H1 (cell line): Measurements from ENCODE around the gene AMPH. TPM values are rescaled to one million over a fixed set of nuclear protein-coding genes. Genes with fewer than 3 reads are reported as not detected.

Experiments
- CTCF ChIA-PET: fragments of 300-600 bp; sonication (Branson Sonifier 250); formaldehyde crosslinking; loops from one replicate; lab custom pipeline; 2021; ENCODE audit not compliant: partially characterized antibody; lab: Charles Lee
- POLR2A ChIA-PET: fragments of 300-600 bp; sonication (Branson Sonifier 250); formaldehyde crosslinking; loops from one replicate; lab custom pipeline; 2021; ENCODE audit warnings: inconsistent platforms; ENCODE audit not compliant: partially characterized antibody; lab: Charles Lee
- DNase-seq, 2 experiments: peaks; one replicate each; pipeline versions ENCODE4 v3.0.0 to v3.0.0-alpha.2; 2010 to 2022; ENCODE audit warnings: low spot score in 2 of 2, low read depth in 1 of 2, mixed read lengths in 1 of 2
- FAIRE-seq: peaks from 2 replicates; lab custom pipeline; 2011; peaks lifted over from hg19 to GRCh38; lab: Jason Lieb, UNC
- H2AFZ ChIP-seq: 2 replicates; pipeline ENCODE4 v1.8.1; 2012; ENCODE audit warnings: low read length, inconsistent platforms
- H2AK5ac ChIP-seq: 2 replicates; pipeline ENCODE4 v1.6.1; 2013; ENCODE audit warnings: low read depth, low read length
- H2BK120ac ChIP-seq: replicated peaks from 2 replicates; pipeline ENCODE3; 2013; ENCODE audit warnings: low read depth, low read length, inconsistent platforms
- H2BK12ac ChIP-seq: 2 replicates; pipeline ENCODE4 v1.6.1; 2013; ENCODE audit warnings: low read depth, low read length
- H2BK15ac ChIP-seq: 2 replicates; pipeline ENCODE4 v1.6.1; 2013; ENCODE audit warnings: low read length
- H2BK20ac ChIP-seq: 2 replicates; pipeline ENCODE4 v1.6.1; 2013; ENCODE audit warnings: low read length
- H2BK5ac ChIP-seq: 2 replicates; pipeline ENCODE4 v1.6.1; 2013; ENCODE audit warnings: low read depth, low read length
- H3K14ac ChIP-seq: 2 replicates; pipeline ENCODE4 v1.6.1; 2013; ENCODE audit warnings: inconsistent platforms; ENCODE audit not compliant: insufficient read length
- H3K18ac ChIP-seq: 2 replicates; pipeline ENCODE4 v1.6.1; 2013; ENCODE audit warnings: low read length; ENCODE audit errors: extremely low read depth
- H3K23ac ChIP-seq: 2 replicates; pipeline ENCODE4 v1.6.1; 2013; ENCODE audit warnings: inconsistent platforms; ENCODE audit not compliant: insufficient read length
- H3K23me2 ChIP-seq: 2 replicates; pipeline ENCODE4 v1.6.1; 2013; ENCODE audit warnings: low read depth, low read length
- H3K27ac ChIP-seq: 2 replicates; pipeline ENCODE4 v1.6.1; 2011; ENCODE audit warnings: low read depth, low read length, inconsistent platforms
- H3K27me3 ChIP-seq, 4 experiments: replicated peaks in 1 of 4; 1 replicate in 1 of 4; 2 replicates in 3 of 4; pipeline versions ENCODE4 v1.6.1 to v1.8.1; 2011 to 2013; ENCODE audit warnings: low read length in 3 of 4, mild to moderate bottlenecking in 3 of 4, inconsistent platforms in 2 of 4, mixed read lengths in 2 of 4, moderate library complexity in 1 of 4; ENCODE audit not compliant: control insufficient read depth in 3 of 4, insufficient read depth in 3 of 4; ENCODE audit errors: extremely low read depth in 1 of 4
- H3K36me3 ChIP-seq, 4 experiments: 2 replicates each; pipeline versions ENCODE4 v1.6.1 to v1.8.1; 2011 to 2013; ENCODE audit warnings: mild to moderate bottlenecking in 4 of 4, low read length in 3 of 4, moderate library complexity in 2 of 4, control low read depth in 1 of 4, inconsistent platforms in 1 of 4; ENCODE audit not compliant: insufficient read depth in 4 of 4, control insufficient read depth in 2 of 4
- H3K4ac ChIP-seq: replicated peaks from 2 replicates; pipeline ENCODE3; 2013; ENCODE audit warnings: low read length, low read depth, mixed read lengths, inconsistent platforms; ENCODE audit not compliant: insufficient read length
- H3K4me1 ChIP-seq, 4 experiments: replicated peaks in 1 of 4; 1 replicate in 1 of 4; 2 replicates in 3 of 4; pipeline versions ENCODE4 v1.6.1 to v1.8.1; 2011 to 2013; ENCODE audit warnings: low read length in 3 of 4, inconsistent platforms in 2 of 4, mixed read lengths in 1 of 4; ENCODE audit not compliant: insufficient read depth in 4 of 4, control insufficient read depth in 3 of 4
- H3K4me2 ChIP-seq, 2 experiments: 2 replicates each; pipeline versions ENCODE4 v1.6.1 to v1.8.1; 2011 to 2013; ENCODE audit warnings: low read depth in 2 of 2, low read length in 2 of 2, control low read depth in 1 of 2, inconsistent platforms in 1 of 2, mild to moderate bottlenecking in 1 of 2; ENCODE audit not compliant: insufficient read depth in 1 of 2
- H3K4me3 ChIP-seq, 4 experiments: fragments of 200-600, 300-600 bp in 1 of 4; sonication (generic), shearing (Covaris generic), sonication (Bioruptor Twin) in 1 of 4; 2 replicates each; pipeline versions ENCODE4 v1.5.1 to v1.8.1; 2011 to 2016; ENCODE audit warnings: low read length in 4 of 4, low read depth in 3 of 4, control low read depth in 2 of 4, inconsistent platforms in 2 of 4, mild to moderate bottlenecking in 2 of 4, mixed read lengths in 1 of 4, moderate library complexity in 1 of 4; ENCODE audit not compliant: insufficient read depth in 2 of 4; ENCODE audit errors: extremely low read depth in 1 of 4
- H3K56ac ChIP-seq: replicated peaks from 2 replicates; pipeline ENCODE3; 2013; ENCODE audit warnings: low read depth, mild to moderate bottlenecking, mixed read lengths, low read length, inconsistent platforms; ENCODE audit not compliant: insufficient read length
- H3K79me1 ChIP-seq: 2 replicates; pipeline ENCODE4 v1.6.1; 2013; ENCODE audit warnings: low read depth, low read length, control low read depth
- H3K79me2 ChIP-seq, 2 experiments: 2 replicates each; pipeline versions ENCODE4 v1.6.1 to v1.8.1; 2012 to 2013; ENCODE audit warnings: low read length in 2 of 2, mild to moderate bottlenecking in 2 of 2, inconsistent platforms in 1 of 2; ENCODE audit not compliant: insufficient read depth in 2 of 2, control insufficient read depth in 1 of 2
- H3K9ac ChIP-seq, 4 experiments: replicated peaks in 1 of 4; 1 replicate in 1 of 4; 2 replicates in 3 of 4; pipeline versions ENCODE4 v1.6.1 to v1.8.1; 2011 to 2013; ENCODE audit warnings: low read depth in 3 of 4, low read length in 3 of 4, control low read depth in 2 of 4, mild to moderate bottlenecking in 2 of 4, moderate library complexity in 2 of 4, inconsistent platforms in 1 of 4; ENCODE audit errors: extremely low read depth in 1 of 4
- H3K9me3 ChIP-seq, 2 experiments: 2 replicates each; pipeline versions ENCODE4 v1.6.1 to v1.8.1; 2012 to 2013; ENCODE audit warnings: mild to moderate bottlenecking in 2 of 2, moderate library complexity in 2 of 2, control low read depth in 1 of 2, inconsistent platforms in 1 of 2, low read depth in 1 of 2, low read length in 1 of 2, mixed read lengths in 1 of 2; ENCODE audit not compliant: insufficient read depth in 2 of 2
- H4K20me1 ChIP-seq, 2 experiments: replicated peaks in 1 of 2; 2 replicates each; pipeline versions ENCODE3 to v1.8.1; 2011 to 2013; ENCODE audit warnings: inconsistent platforms in 2 of 2, low read length in 2 of 2, mild to moderate bottlenecking in 1 of 2; ENCODE audit not compliant: insufficient read depth in 2 of 2, control insufficient read depth in 1 of 2
- H4K5ac ChIP-seq: 2 replicates; pipeline ENCODE4 v1.6.1; 2013; ENCODE audit warnings: low read length, low read depth, mixed read lengths, inconsistent platforms; ENCODE audit not compliant: insufficient read length
- H4K8ac ChIP-seq: 2 replicates; pipeline ENCODE4 v1.8.0; 2013; ENCODE audit warnings: mild to moderate bottlenecking, moderate library complexity, low read length, inconsistent platforms; ENCODE audit not compliant: insufficient read depth; ENCODE audit errors: extremely low read depth
- H4K91ac ChIP-seq: replicated peaks from 2 replicates; pipeline ENCODE3; 2013; ENCODE audit warnings: low read length, mixed read lengths, inconsistent platforms; ENCODE audit not compliant: insufficient read length
- ATF2 ChIP-seq: IDR thresholded peaks from 2 replicates; pipeline ENCODE4 v1.6.1; 2012; ENCODE audit warnings: low read length, inconsistent platforms
- BRCA1 ChIP-seq: IDR thresholded peaks from 2 replicates; pipeline ENCODE4 v1.6.1; 2012; ENCODE audit warnings: low read depth, low read length, improper control_type of control experiment
- CBX5 ChIP-seq: fragments of 300-800, 300-1000 bp; sonication (generic); IDR thresholded peaks from 2 replicates; pipeline ENCODE4 v1.7.1; 2016; ENCODE audit warnings: antibody characterized with exemption, low read length, low read depth
- CTCF ChIP-seq, 3 experiments: IDR thresholded peaks; 1 replicate in 2 of 3; 2 replicates in 1 of 3; pipeline versions ENCODE4 v1.5.1 to v1.6.1; 2011; ENCODE audit warnings: low read length in 3 of 3, mild to moderate bottlenecking in 3 of 3, inconsistent platforms in 2 of 3, low read depth in 1 of 3, moderate library complexity in 1 of 3; ENCODE audit not compliant: insufficient read depth in 1 of 3; ENCODE audit errors: control extremely low read depth in 1 of 3
- EZH2 ChIP-seq: fragments of 200-600 bp; sonication (generic); IDR thresholded peaks from 2 replicates; pipeline ENCODE4 v1.7.1; 2012; ENCODE audit warnings: low read depth, mild to moderate bottlenecking, moderate library complexity, low read length, inconsistent platforms; ENCODE audit not compliant: severe bottlenecking
- HDAC6 ChIP-seq: IDR thresholded peaks from one replicate; pipeline ENCODE4 v1.7.1; 2012; ENCODE audit warnings: low read depth, mild to moderate bottlenecking, inconsistent platforms, low read length, moderate library complexity
- JUN ChIP-seq: IDR thresholded peaks from 2 replicates; pipeline ENCODE4 v1.6.1; 2011; ENCODE audit warnings: low read depth, mild to moderate bottlenecking, improper control_type of control experiment, low read length
- POLR2A ChIP-seq, 2 experiments: IDR thresholded peaks; 1 replicate in 1 of 2; 2 replicates in 1 of 2; pipeline ENCODE4 v1.6.1; 2011; ENCODE audit warnings: low read depth in 2 of 2, low read length in 2 of 2, mild to moderate bottlenecking in 2 of 2; ENCODE audit errors: control extremely low read depth in 1 of 2
- POU5F1 ChIP-seq: IDR thresholded peaks from 2 replicates; pipeline ENCODE4 v1.6.1; 2011; ENCODE audit warnings: low read depth, mild to moderate bottlenecking, low read length, moderate library complexity
- RFX5 ChIP-seq: IDR thresholded peaks from 2 replicates; pipeline ENCODE4 v1.6.1; 2011; ENCODE audit warnings: low read depth, low read length, improper control_type of control experiment, borderline replicate concordance
- YY1 ChIP-seq: IDR thresholded peaks from 2 replicates; pipeline ENCODE4 v1.6.1; 2011; ENCODE audit warnings: low read depth, mild to moderate bottlenecking, low read length
- WGBS, 2 experiments: shearing (Covaris generic) in 1 of 2; methylation state at CpG; one replicate each; pipeline versions ENCODE4 v1.1.6 to v1.1.7; 2013 to 2015; ENCODE audit warnings: low lambda C conversion rate in 2 of 2, mixed read lengths in 2 of 2, inconsistent platforms in 1 of 2, low coverage in 1 of 2, missing lambda C conversion rate in 1 of 2; ENCODE audit not compliant: insufficient replicate concordance in 2 of 2, insufficient coverage in 1 of 2, insufficient read length in 1 of 2; ENCODE audit errors: extremely low coverage in 1 of 2, missing lambda C conversion rate in 1 of 2; 5-methylcytosine and 5-hydroxymethylcytosine counted together
- polyA plus RNA-seq, 7 experiments: library from polyadenylated mRNA; depleted of rRNA in 3 of 7; stranded (reverse) in 5 of 7; unstranded in 2 of 7; fragments of >200 nt in 5 of 7; fragments of 200-250 nt in 2 of 7; gene quantifications; 1 replicate in 5 of 7; 2 replicates in 1 of 7; 4 replicates in 1 of 7; pipeline versions ENCODE4 v1.2.1 to v1.2.3, GENCODE V29; 2011 to 2013; ENCODE audit warnings: missing spikeins in 2 of 7, mixed read lengths in 2 of 7
- total RNA-seq: library from RNA; stranded (reverse); fragmentation: NEBNext Ultra II Directional; extraction: Animal tissue kit (Norgen Biotek cat#: 25700); gene quantifications from 2 replicates; pipeline ENCODE4 v1.2.1, GENCODE V29; 2021

The AMPH gene
- total and polyA plus RNA-seq, 2 of the 8 experiments (the other 6 are each of a cell fraction or from before 2014, with no cell fraction given), result 7.3 to 12.2 TPM

- no peak overlapping the region for H2BK120ac ChIP-seq
- H3K36me3 ChIP-seq, result no peaks in the 10 kb centered on the region
- no peak overlapping the region for H3K23ac ChIP-seq
- no peak overlapping the region for H3K9ac ChIP-seq
- no peaks in the 10 kb centered on the region for H3K79me2 ChIP-seq
- no peak overlapping the region for H3K4me2 ChIP-seq
- 80% methylated on average over 1 of the region's 1 CpG; no CpG with 5 or more reads in 1 of the 2 experiments for WGBS, 2 experiments
- no peak overlapping the region for H2BK12ac ChIP-seq
- no peak overlapping the region for H2AK5ac ChIP-seq
- no peaks in the 10 kb centered on the region for H3K27me3 ChIP-seq
- no peak overlapping the region for H4K8ac ChIP-seq
- H3K4me1 ChIP-seq, result no peaks in the 10 kb centered on the region
- H2AFZ ChIP-seq, result no peak overlapping the region
- FAIRE-seq (no peak), DNase-seq (no peak)
- no peaks in the 10 kb centered on the region for H3K79me1 ChIP-seq
- POLR2A ChIA-PET, result no interaction called here
- no peaks in the 10 kb centered on the region for H4K20me1 ChIP-seq
- no peak overlapping the region for H4K91ac ChIP-seq
- CTCF ChIA-PET, result no interaction called here
- H3K23me2 ChIP-seq, result no peaks in the 10 kb centered on the region
- peaks cover 0 to 15% of the 10 kb centered on the region in 2 experiments; a peak in 2 of 4 replicates for H3K9me3 ChIP-seq
- H2BK5ac ChIP-seq, result no peak overlapping the region
- no peak overlapping the region for H3K4me3 ChIP-seq
- H3K14ac ChIP-seq, result no peak overlapping the region
- H3K56ac ChIP-seq, result no peak overlapping the region
- no peak overlapping the region for H3K27ac ChIP-seq
- no peak overlapping the region for H4K5ac ChIP-seq
- no peak overlapping the region for H2BK20ac ChIP-seq
- no peak overlapping the region for H3K4ac ChIP-seq
- H2BK15ac ChIP-seq, result no peak overlapping the region
- H3K18ac ChIP-seq, result no peak overlapping the region
- TF ChIP-seq ATF2, result no peak
- no peak for TF ChIP-seq BRCA1
- TF ChIP-seq JUN, result no peak
- TF ChIP-seq HDAC6, result no peak
- TF ChIP-seq RFX5, result no peak
- TF ChIP-seq POU5F1, result no peak
- TF ChIP-seq EZH2, result no peak
- no peak for TF ChIP-seq POLR2A (IDR thresholded peaks at IDR 0.05; ENCODE audit: control extremely low read depth in 1 of 2, low read depth in 2 of 2, low read length in 2 of 2)
- no peak for TF ChIP-seq YY1
- no peak for TF ChIP-seq CTCF (IDR thresholded peaks at IDR 0.05; ENCODE audit: control extremely low read depth in 1 of 3, insufficient read depth in 1 of 3, low read depth in 1 of 3, low read length in 3 of 3)
- TF ChIP-seq CBX5, result no peak
Measured at GRCh38 chr7:38518541-38518940, 112.6 kb downstream of the AMPH start.
